WTC11 (cell line): ENCODE data around the gene MLPH. TPM values are rescaled to one million over a fixed set of nuclear protein-coding genes. Genes with fewer than 3 reads are reported as not detected.

Experiments used
- ATF1 ChIP-seq: sonication (generic); formaldehyde crosslinking; IDR thresholded peaks from 2 replicates; pipeline ENCODE4 v1.8.1; 2023; ENCODE audit warnings: mild to moderate bottlenecking, moderate library complexity, missing genetic modification reagents
- ATF6 ChIP-seq: sonication (generic); formaldehyde crosslinking; IDR thresholded peaks from 2 replicates; pipeline ENCODE4 v1.8.1; 2023; ENCODE audit warnings: mild to moderate bottlenecking, missing genetic modification reagents
- FOXP1 ChIP-seq: sonication (generic); formaldehyde crosslinking; IDR thresholded peaks from 2 replicates; pipeline ENCODE4 v1.8.0; 2022; ENCODE audit warnings: missing genetic modification reagents, mild to moderate bottlenecking, moderate library complexity, borderline replicate concordance
- KAT7 ChIP-seq: sonication (generic); formaldehyde crosslinking; IDR thresholded peaks from 2 replicates; pipeline ENCODE4 v1.8.1; 2023; ENCODE audit warnings: missing genetic modification reagents, mild to moderate bottlenecking, borderline replicate concordance
- NFYB ChIP-seq: sonication (generic); formaldehyde crosslinking; conservative IDR thresholded peaks from 2 replicates; pipeline ENCODE4 v1.8.0; 2022; ENCODE audit warnings: low read depth, missing genetic modification reagents
- NR2C2 ChIP-seq: sonication (generic); formaldehyde crosslinking; IDR thresholded peaks from 2 replicates; pipeline ENCODE4 v1.8.0; 2022; ENCODE audit warnings: mild to moderate bottlenecking, missing genetic modification reagents
- ZNF317 ChIP-seq: sonication (generic); formaldehyde crosslinking; IDR thresholded peaks from 2 replicates; pipeline ENCODE4 v1.8.1; 2023; ENCODE audit warnings: low read depth, mild to moderate bottlenecking, moderate library complexity, missing genetic modification reagents, borderline replicate concordance
- ZNF532 ChIP-seq: fragments of 250-450 bp; sonication (Bioruptor Pico); IDR thresholded peaks from 2 replicates; pipeline ENCODE4 v1.9.0; 2021; ENCODE audit warnings: mild to moderate bottlenecking, borderline replicate concordance
- total RNA-seq: library from RNA; stranded (reverse); gene quantifications from 3 replicates; pipeline ENCODE4 v1.2.3, GENCODE V29; 2021
- TF ChIP-seq, protein P1 (sequence below): sonication (generic); formaldehyde crosslinking; IDR thresholded peaks from 2 replicates; pipeline ENCODE4 v1.8.1; 2023; ENCODE audit warnings: mild to moderate bottlenecking, moderate library complexity, missing genetic modification reagents
- TF ChIP-seq, protein P2 (sequence below): sonication (generic); formaldehyde crosslinking; IDR thresholded peaks from 2 replicates; pipeline ENCODE4 v1.8.1; 2022; ENCODE audit warnings: mild to moderate bottlenecking, missing genetic modification reagents, moderate library complexity, borderline replicate concordance
- TF ChIP-seq, protein P3 (sequence below): sonication (generic); formaldehyde crosslinking; IDR thresholded peaks from 2 replicates; pipeline ENCODE4 v1.8.0; 2023; ENCODE audit warnings: missing genetic modification reagents, mild to moderate bottlenecking, borderline replicate concordance

Gene MLPH
- total RNA-seq, 1 experiment from 2014 or later = 10.3 TPM

DNA sequence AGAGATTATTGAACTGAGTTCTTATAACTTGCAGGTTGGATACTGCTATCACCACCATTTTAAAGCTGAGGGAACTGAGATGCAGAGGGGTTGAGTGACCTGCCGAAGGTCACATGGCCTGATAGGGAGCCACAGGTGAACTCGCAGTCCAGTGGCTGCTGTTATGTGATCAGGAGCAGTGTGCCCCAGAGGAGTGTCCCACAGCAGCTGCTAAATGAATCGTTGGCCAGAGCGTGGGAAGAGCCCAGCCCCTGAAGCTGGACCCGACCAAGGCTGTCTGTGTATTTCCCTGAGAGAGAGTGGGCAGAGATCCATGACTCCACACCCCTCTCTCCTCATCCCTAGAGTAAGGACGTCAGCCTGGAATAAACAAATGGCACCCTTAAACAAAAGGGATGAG is 52.6 kb downstream of the MLPH start (continued):
- TF ChIP-seq ZNF532 (CRISPR knock-in tag) (no peak), ATF1 (CRISPR knock-in tag) (no peak), NR2C2 (CRISPR knock-in tag) (no peak), ATF6 (CRISPR knock-in tag) (no peak), NFYB (CRISPR knock-in tag) (no peak), KAT7 (CRISPR knock-in tag) (no peak), ZNF317 (CRISPR knock-in tag) (no peak), FOXP1 (CRISPR knock-in tag) (no peak)
- TF ChIP-seq, protein P1, sequence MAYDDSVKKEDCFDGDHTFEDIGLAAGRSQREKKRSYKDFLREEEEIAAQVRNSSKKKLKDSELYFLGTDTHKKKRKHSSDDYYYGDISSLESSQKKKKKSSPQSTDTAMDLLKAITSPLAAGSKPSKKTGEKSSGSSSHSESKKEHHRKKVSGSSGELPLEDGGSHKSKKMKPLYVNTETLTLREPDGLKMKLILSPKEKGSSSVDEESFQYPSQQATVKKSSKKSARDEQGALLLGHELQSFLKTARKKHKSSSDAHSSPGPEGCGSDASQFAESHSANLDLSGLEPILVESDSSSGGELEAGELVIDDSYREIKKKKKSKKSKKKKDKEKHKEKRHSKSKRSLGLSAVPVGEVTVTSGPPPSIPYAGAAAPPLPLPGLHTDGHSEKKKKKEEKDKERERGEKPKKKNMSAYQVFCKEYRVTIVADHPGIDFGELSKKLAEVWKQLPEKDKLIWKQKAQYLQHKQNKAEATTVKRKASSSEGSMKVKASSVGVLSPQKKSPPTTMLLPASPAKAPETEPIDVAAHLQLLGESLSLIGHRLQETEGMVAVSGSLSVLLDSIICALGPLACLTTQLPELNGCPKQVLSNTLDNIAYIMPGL (CRISPR knock-in tag) = no peak
- TF ChIP-seq, protein P2, sequence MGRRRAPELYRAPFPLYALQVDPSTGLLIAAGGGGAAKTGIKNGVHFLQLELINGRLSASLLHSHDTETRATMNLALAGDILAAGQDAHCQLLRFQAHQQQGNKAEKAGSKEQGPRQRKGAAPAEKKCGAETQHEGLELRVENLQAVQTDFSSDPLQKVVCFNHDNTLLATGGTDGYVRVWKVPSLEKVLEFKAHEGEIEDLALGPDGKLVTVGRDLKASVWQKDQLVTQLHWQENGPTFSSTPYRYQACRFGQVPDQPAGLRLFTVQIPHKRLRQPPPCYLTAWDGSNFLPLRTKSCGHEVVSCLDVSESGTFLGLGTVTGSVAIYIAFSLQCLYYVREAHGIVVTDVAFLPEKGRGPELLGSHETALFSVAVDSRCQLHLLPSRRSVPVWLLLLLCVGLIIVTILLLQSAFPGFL (CRISPR knock-in tag) = no peak
- TF ChIP-seq, protein P3, sequence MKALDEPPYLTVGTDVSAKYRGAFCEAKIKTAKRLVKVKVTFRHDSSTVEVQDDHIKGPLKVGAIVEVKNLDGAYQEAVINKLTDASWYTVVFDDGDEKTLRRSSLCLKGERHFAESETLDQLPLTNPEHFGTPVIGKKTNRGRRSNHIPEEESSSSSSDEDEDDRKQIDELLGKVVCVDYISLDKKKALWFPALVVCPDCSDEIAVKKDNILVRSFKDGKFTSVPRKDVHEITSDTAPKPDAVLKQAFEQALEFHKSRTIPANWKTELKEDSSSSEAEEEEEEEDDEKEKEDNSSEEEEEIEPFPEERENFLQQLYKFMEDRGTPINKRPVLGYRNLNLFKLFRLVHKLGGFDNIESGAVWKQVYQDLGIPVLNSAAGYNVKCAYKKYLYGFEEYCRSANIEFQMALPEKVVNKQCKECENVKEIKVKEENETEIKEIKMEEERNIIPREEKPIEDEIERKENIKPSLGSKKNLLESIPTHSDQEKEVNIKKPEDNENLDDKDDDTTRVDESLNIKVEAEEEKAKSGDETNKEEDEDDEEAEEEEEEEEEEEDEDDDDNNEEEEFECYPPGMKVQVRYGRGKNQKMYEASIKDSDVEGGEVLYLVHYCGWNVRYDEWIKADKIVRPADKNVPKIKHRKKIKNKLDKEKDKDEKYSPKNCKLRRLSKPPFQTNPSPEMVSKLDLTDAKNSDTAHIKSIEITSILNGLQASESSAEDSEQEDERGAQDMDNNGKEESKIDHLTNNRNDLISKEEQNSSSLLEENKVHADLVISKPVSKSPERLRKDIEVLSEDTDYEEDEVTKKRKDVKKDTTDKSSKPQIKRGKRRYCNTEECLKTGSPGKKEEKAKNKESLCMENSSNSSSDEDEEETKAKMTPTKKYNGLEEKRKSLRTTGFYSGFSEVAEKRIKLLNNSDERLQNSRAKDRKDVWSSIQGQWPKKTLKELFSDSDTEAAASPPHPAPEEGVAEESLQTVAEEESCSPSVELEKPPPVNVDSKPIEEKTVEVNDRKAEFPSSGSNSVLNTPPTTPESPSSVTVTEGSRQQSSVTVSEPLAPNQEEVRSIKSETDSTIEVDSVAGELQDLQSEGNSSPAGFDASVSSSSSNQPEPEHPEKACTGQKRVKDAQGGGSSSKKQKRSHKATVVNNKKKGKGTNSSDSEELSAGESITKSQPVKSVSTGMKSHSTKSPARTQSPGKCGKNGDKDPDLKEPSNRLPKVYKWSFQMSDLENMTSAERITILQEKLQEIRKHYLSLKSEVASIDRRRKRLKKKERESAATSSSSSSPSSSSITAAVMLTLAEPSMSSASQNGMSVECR (CRISPR knock-in tag) = no peak
